Body of pancreas (tissue), 4 donors: ENCODE measurements around the gene IFI16.

ENCODE experiments used
- POLR2A ChIP-seq, 3 donors: fragments of 450-650 bp; IDR thresholded peaks; one replicate each; pipeline ENCODE4 v1.6.1; 2016; ENCODE audit warnings: antibody characterized with exemption in 3 of 3, mild to moderate bottlenecking in 2 of 3
- TF ChIP-seq, protein P1 (sequence below), 7 experiments: fragments of 450-650 bp in 4 of 7; fragments of 200-600 bp in 3 of 7; sonication (generic) in 3 of 7; IDR thresholded peaks; one replicate each; pipeline ENCODE4 v1.5.1; 2016 to 2019; ENCODE audit warnings: antibody characterized with exemption in 7 of 7

DNA sequence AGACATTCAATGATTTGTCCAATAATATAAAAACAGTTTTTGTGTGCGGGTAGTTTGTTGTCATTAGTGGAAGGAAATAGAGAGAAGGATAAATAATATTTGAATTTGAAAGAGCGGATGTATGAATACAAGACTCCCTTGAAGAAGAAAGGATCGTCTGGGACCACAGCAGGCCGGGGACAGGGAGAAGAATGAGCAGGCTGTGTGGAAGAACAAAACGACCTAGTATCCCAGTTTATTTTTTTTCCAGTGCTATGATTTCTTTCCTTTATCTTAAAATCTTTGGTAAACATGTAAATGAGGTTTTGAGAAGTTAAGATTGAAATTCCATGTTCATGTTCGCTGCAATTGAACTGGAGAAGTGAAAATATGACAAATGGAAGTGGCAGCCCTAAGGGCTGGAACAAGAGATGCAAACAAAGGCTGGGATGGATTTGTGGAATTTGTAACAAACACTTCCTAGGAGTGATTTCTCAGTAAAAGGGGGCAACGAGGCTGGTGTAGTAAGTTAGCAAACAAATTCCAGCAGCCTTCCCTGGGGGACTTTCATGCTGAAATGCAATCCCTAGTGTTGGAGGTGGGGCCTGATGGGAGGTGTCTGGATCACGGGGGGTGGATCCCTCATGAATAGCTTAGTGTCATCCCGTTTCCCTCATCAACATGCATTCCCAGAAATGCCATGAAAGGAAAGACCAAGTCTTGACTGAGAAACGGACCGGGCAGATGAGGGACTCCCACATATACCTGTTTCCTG lies 10.2 kb upstream of the IFI16 start:
- TF ChIP-seq, protein P1, sequence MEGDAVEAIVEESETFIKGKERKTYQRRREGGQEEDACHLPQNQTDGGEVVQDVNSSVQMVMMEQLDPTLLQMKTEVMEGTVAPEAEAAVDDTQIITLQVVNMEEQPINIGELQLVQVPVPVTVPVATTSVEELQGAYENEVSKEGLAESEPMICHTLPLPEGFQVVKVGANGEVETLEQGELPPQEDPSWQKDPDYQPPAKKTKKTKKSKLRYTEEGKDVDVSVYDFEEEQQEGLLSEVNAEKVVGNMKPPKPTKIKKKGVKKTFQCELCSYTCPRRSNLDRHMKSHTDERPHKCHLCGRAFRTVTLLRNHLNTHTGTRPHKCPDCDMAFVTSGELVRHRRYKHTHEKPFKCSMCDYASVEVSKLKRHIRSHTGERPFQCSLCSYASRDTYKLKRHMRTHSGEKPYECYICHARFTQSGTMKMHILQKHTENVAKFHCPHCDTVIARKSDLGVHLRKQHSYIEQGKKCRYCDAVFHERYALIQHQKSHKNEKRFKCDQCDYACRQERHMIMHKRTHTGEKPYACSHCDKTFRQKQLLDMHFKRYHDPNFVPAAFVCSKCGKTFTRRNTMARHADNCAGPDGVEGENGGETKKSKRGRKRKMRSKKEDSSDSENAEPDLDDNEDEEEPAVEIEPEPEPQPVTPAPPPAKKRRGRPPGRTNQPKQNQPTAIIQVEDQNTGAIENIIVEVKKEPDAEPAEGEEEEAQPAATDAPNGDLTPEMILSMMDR (IDR thresholded peaks at IDR 0.05): no peak
- TF ChIP-seq POLR2A (IDR thresholded peaks at IDR 0.05): peak in 2 of 3 donors; percentile 47 to 55
